ENCODE data around the gene C6orf89. TPM values are rescaled to one million over a fixed set of nuclear protein-coding genes. Genes with fewer than 3 reads are reported as not detected.

The C6orf89 gene
- total and polyA plus RNA-seq, 2 of the 8 experiments (the other 6 are each of a cell fraction or from before 2014, with no cell fraction given) = 4.6 to 12.3 TPM

DNA sequence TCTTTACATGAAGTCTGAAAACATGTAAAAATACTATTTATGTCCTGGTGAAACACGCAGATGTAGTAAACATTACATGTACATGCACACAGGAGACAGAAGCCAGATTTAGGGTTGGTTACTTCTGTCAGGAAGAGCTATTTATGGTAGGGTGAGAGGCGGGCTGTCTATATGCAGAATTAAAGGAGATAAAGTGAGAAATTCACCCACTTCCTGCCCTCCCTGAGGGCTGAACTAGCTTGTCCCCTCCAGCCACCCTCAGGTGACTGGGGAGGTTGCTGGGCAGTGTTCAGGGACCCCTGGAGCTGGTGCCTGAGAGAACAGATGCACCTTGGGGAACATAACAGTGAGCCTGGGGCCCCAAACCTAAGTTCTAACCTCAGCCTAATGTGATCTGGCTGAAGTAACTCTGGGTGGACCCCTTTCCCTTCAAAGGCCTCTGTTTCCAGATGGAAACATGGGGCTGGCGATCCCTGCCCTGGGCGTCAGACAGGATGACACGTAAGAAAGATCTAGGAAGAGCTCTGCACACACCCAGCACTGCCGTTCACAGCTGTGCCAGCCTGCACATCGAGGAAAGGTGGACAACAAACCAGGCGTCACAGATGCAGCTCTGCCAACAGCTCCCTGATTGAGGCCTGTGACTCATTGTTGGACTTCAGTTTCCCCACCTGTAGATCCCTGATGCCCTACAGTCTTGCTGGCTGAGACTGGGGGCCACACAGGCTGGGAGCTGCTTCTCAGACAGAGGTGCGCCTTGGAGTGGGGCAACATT, 70.1 kb downstream of the C6orf89 start (continued):
- TF ChIP-seq SIN3A (conservative IDR thresholded peaks at IDR 0.05 in 1 of 2, IDR thresholded peaks at IDR 0.05 in 1 of 2; ENCODE audit: low read depth in 1 of 2, low read length in 2 of 2) = no peak
- TF ChIP-seq HDAC6 (IDR thresholded peaks at IDR 0.05; ENCODE audit: low read depth, low read length) = no peak
